ENCODE measurements around the gene PTPRT.

The PTPRT gene

DNA sequence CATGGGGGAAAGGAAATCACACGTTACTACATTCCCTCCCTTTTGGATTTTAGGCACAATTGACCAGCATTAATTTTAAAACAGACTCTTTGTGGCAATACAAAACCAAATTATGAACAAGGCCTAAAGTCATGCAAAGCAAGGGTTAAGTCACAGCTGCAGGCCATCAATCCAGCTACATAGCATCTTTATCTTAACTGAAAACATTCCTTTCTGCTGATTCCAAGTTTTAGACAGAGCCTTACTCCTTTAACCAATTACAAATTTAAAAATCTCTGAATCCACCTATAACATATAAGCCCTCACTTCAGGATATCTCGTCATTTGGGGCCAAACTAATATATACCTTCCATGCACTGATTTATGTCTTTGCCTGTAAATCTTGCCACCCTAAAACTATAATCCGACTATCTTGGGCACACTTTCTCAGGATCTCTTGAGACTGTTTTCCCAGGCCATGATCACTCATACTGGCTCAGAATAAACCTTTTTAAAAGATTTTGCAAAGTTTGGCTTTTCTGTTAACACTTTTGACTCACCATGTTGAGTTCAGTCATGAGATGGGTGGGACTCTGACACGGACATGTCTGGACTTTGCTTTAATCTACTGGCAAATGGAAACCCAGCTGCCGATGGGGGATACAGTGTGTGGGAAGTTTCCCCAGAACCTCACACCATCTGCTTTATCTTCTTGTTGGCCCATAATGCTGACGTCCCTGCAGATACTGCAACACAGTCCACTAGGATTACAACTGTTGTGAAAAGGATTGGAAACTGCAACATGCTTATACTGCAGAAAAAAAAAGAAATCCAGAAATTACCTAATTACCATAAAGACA is 757.0 kb downstream of the PTPRT start:
- DNase-seq = no peak

DNA sequence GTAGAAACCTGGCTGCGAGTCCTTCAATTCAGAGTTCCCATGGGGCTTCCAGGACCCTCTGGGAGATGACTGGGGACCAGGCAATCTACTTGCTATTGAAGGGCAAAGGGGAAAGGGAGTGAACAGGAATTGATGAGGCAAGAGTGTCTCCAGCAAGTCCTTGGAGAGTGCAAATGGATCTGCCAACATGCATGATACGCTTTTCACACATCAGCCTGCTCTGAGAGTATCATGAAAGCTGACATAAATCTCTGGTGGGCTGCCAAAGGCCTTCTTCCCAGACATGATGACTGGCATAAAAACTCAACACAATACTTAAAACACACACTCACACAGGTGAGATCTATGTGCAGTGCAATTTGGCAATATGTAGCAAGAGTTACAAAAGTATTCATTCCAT is 759.1 kb downstream of the PTPRT start:
- peak; percentile 33 for DNase-seq

DNA sequence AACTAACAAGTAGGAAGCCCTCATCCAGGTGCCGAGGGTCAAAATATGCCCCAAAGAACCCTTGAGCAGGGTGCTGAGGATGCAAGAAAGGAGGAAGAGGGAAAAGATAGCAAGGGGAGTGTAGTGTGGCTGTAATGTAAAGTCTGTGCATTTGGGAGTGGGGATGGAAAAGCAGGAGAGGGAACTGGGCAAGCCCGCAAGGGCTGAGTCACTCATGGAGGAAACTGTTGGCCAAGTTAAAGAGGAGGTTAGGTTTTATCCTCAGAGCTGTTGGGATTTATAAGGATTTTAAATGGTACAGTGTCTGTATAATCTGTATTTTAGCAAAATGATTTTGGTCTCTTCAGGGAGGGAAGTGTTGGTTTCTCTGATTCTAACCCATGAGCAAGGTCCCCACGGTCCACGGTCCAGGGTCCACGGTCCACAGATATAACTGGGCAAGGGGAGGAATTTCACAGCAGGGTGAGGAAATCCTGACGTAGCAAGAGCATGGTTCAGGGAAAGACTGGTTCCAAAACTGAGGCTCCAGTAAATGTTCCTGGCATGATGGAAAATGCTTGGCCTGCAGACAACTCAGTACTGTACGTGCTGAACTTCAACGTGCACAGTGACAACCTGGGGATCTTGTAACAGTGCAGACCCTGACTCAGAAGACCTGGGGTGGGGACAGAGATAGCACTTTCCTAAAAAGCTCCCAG is 759.8 kb downstream of the PTPRT start:
- DNase-seq = no peak

DNA sequence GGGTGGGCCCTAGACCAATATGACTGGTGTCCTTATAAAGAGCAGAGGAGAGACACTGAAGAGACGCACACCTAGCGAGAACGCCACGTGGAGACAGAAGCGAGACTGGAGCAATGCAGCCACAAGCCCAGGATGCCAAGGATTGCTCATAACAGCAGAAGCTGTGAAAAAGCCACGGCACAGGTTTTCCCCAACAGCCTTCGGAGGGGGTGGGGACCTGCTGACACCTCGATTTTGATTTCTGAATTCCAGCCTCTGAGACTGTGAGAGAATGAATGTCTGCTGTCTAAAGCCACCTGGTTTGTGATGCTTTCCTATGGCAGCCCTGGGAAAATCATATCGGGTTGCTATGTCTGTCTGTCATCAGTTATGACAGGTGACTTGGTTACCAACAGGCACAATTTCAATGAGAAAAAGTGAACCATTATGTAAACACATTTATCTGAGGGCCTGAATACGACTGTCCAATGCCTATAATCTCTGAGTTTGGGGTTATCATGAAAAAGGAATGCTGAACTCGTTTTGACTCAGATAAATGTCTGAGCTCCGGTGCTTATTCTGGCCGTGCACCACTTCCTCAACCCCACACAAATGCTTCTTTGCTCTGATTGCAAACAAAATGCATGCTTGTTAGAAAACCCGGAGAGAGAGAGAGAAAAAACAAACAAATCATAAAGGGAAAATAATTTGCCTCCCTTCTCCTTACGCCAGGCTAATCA is 769.7 kb downstream of the PTPRT start:
- no peak for DNase-seq

DNA sequence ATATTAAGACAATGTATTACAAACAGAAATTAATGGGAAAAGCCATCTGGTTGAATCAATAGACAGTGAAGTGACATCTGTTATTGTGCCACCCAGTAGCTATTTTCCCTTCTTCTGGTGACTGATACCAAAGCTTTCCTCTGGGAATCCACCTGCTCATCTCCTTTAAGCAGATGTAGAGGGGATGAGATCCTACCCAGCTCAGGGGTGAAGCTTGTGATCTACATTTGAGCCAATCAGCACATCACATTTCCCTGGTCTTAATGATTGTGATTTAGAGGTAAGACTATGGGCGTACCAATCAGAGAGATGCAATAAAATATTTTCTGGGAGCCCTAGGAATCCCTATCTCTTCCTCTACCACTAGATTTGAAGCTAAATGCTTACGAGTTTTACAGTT is 782.9 kb downstream of the PTPRT start:
- DNase-seq = no peak

DNA sequence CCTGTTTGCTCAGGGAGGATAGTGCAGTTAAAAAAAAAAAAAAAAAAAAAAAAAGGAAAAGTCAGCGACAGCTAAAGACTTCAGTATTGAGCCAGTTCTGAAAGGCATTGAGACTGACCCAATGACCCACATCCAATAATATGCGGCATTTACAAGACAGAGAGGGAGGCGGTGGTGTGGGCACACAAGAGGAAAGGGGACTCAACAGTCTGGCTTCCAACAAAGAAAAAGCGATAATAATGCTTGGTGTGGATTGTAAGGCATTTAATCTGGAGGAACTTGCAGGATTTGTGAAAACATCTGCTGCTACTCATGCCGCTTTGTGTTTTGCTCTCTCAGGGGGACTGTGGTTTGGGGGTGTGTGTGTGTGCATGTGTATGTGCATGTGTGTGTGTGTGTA is 787.3 kb downstream of the PTPRT start:
- DNase-seq = no peak

DNA sequence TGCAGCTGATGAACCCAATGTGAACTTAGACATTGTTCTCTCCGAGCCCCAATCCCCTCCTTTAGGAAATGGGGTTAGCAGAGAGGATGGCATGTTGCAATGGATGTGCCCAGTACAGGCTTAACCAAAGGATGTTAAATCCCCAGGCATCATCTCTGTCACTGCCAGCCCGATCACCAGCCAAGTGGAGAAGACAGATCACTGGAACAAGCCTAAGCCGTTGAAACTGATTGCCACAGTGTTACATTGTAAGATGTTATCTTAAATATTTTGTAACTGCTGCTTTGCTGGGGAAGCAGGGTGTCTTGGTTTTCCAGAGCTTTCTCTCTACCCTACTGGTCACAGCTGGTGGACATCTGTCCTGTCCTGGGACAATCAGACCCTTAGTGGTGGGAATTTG is 788.1 kb downstream of the PTPRT start:
- peak; percentile 28 for DNase-seq

DNA sequence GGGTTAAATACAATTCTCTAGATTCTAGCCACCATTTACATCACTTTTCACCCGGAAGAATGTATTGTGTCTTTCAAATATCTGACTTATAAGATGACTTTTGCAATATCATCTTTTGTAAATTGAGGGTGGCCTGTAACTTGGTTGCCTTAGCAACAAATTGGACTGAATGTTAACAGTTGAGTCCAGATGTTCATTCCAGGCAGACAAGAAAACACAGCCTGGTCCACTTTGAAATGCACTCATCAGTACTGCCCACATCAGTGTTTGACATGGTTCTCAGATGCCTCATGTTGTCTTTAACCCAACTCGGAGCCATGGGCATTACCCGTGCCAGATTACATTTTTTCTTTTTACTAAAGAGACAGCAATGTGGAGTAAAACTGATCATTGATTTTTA is 789.9 kb downstream of the PTPRT start:
- DNase-seq = no peak

DNA sequence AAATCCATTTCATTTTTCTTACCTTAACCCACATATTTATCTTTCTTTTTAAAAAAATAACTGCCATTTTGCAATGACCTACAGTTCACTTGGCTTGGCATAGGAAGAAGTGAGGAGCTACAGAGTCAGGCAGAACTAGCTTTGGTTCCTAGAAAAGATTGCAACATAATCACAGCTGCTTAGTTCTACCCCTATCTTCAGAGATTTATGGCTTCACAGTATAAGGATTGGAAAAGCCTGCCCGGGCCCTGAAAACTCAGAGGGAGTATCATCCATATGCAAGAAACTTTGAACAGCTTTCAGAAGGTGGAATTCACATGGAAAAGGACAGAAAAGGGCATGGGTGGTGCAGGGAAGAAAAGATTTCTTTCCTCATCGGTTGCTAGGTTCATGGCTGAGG is 797.3 kb downstream of the PTPRT start:
- DNase-seq = no peak

DNA sequence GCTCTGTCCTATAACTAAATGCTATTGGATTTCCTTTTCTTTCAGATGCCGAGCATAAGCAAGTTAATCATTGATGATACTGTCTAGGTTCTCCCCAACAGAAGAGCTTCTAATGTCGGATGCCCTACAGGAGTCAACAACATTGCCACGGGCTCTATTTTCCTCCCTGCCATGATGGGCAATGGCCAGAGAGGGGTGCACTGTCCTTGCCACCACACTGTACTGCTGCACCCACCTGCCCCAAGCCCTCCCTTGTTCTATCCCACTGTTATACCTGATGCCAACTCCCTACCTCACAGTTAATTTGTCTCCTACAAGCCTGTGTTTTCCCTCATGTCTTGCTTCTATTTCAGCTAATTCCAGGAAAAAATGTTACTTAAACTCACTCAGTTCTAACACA is 797.9 kb downstream of the PTPRT start:
- DNase-seq = no peak

DNA sequence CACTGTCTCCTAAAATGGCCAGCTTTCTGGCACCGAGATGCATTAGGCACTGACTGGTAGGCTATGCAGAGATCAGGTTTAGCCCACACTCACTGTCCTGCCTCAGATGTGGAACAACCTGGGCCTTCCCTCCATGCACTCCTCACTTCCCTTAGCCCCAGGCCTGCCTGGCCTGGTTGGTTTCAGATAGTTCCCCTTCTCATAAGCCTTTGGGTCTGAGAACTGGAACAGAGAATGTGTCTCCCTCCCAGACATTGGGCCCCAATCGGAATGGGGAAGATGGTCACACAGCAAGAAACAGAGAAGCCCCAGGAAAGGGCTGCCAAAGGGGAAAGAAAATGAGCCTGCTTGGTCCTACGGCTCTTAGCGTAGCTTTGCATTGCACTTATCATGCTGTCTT is 809.4 kb downstream of the PTPRT start:
- no peak for DNase-seq

DNA sequence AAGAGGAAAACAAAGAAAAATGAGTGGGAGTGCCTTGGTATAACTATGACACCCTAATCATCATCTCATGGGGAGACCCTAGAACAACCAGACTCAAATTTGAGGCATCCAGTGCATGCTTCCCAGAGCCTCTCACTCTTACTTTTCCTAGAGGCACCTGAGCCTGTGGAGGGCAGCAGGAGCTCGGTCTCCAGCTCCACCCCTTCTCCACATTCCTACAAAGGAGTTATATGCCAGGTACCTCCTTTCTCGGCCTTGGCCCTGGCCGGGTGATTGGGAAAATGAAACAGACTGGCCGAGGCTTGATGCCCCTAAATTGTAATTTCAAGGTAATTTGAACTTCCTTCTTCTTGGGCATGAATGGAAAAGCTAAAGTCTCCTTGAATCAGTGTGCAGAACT is 810.3 kb downstream of the PTPRT start:
- DNase-seq = no peak

DNA sequence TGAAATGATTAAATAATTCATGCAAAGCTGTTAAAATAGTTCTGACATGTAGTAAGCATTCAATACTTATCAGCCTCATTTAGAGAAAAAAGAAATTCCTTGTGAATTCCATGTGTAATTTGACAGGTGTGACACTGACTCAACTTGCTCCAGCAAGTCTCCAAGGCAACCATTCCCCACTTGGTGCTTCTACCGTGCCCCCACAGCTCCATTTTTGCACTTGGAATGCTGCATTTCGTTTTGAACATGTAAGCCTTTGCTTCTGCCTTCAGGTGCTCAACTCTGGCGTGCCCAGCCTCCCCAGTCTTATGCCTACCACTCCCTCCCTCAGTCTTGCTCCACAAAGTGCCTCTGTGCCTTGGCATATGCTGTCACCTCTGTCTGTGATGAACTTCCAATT is 810.9 kb downstream of the PTPRT start:
- DNase-seq = no peak

DNA sequence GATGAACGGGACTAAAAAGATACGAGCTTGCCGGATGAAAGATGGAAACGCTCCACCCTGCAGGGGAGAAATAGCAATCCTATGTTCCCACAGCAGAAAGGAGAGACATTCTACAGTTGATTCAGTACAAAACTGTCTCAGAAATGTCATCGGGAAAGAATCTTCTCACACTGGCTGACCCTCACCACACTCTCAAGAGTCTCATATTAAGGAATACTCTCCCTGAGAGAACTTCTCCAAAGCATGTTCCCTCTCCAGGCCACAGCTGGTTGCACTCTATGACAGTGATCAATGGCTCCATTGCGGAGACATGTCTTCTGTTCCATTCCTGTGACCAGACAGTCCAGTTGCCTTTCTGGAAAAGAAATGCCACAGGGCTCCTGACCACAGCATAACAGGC is 813.6 kb downstream of the PTPRT start:
- no peak for DNase-seq

DNA sequence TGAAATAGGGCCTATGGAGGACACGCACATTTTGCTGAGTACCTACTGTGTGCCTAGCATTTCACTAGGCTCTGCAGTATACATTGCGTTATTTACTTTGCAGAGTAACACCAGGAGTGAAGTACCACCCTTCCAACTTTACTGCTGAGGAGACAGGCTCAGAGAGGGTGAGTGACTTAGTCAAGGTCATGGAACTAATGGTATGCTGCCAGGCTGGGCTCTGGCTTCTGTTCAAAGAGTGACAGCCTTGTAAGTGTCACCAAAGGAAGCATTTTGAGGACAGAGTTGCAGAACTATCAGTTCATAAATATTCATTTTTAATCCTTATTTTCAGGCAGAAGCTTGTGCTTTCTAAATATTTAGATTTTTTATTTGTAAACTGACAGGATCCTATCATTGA is 816.7 kb downstream of the PTPRT start:
- no peak for DNase-seq

DNA sequence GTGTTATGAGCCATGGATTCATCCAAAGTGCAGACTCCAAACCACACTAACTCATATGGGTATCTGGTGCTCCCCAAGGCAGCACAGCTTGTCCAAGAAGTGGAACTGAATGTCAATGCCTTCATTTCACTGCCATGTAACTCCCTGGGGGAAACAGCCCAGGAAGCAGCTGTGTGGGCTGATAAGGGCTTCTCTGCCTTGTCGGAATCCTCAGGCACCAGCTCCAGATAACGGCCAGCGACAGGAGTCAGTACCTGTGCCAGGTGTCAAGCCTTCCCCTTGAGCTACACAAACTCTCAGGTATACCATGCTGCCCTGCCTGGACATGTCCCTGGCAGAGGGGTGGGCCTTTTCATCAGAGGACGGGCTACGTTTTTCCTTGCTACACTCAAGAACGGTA is 819.6 kb downstream of the PTPRT start:
- no peak for DNase-seq

DNA sequence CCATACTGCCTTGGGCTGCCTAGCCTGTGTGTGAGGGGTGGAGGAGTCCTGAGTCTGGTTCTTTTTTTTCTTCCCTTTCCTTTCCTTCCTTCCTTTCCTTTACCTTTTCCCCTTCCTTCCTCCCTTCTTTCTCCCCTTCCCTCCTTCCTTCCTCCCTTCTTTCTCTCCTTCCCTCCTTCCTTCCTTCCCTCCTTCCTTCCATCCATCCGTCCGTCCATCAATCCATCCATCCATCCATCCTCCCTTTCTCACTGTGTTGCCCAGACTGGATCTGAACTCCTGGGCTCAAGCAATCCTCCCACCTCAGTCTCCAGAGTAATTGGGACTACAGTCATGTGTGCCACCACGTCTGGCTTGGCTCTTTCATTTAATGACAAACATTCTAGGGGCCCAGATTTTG is 820.8 kb downstream of the PTPRT start:
- DNase-seq = no peak

DNA sequence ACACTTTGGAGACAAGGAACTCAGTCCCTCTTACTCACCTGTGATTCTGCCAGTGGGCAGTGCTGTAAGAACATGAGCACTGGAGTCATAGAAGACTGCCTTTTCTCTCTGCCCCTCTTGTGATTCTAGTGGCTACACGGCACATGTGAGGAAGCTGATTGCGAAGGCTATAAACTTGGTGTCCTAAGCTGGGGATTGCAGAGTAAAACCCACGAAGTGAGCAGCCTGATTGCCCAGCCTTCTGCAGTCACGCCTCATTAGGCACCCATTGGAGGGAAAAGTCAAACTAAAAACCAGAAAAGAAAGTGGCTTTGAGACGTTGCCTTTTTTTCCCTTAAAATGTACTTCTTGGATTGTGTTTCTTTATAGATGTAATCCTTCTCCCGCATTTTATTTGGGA is 823.1 kb downstream of the PTPRT start:
- peak; percentile 37 for DNase-seq

DNA sequence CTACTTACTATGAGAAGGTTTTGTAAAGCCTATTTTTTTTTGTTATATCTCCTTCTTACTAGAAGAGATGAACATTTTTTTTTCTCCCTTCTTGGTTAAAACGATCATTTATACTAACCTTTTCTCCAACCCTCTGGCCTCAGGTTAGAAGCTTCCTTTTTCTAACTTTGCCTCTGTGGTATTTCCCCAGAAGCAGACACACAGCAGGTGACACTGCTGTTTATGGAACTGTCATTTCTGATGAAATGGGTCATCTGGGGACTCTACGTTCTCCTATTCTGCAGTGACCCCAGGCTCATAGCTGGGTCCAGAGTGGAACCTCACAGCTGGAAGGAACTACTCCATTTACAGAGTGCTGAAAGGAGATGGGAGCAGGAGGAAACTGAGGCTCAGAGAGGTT is 825.3 kb downstream of the PTPRT start:
- DNase-seq = no peak

DNA sequence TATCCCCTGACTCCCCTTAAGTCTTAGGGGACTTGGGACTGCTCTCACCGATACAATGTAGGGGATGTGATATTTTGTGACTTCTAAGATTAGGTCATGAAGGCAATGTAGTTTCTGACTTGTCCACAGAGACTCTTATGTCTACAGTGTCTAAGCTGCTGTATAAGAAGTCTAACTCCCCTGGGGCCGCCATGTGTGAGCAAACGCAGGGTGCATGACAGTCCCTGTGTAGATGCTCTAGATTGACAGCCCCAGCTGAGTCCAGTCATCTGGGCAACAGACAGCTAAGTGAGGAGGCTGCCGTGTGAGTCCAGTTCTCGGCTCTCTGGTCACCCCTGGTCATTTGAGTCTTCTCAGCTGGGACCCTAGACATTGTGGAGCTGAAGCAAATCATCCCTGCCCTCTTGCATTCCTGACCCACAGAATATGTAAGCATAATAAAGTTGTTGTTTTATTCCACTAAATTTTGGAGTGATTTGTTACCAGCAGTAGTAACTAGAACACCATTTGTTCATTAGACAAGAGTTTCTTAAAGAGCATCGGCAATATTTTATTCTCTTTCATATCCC is 828.2 kb downstream of the PTPRT start:
- no peak for DNase-seq

DNA sequence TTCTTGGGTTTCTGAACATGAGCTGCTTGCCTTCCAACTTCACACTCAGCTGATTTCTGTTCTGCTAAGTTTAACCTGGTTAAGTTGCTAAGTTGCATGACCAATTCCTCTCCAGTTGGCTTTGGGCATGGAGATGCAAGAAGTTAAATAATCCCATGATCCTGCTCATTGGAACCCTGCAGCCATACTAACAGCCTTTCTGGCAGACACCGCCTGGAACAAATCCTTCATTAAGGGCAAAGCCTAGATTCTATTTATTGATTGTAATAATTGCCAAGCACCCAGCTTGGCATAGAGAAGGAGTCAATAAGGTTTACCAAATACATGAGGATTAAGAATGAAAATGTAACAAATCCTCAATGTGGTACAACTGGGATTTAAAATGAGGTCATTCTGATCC is 829.1 kb downstream of the PTPRT start:
- no peak for DNase-seq

DNA sequence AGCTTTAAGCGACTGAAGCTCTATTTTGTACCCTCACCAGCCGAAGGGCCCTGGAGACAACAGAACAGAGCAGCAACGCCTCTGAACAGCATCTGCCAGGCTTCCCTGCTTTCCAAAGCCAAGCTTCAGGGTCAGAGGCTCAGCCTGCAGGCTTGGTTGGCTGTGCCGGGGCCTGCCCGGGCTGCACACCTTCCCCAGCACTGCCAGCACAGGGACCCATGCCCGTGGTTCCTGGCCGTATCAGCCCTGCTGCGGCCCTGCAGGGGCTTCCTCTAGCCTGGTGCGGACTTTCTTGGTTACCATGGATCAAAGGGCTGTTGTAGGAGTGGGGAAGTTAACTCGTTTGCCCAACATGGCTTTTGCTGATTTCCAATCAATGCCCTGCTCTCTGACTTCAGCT is 830.1 kb downstream of the PTPRT start:
- DNase-seq = no peak

DNA sequence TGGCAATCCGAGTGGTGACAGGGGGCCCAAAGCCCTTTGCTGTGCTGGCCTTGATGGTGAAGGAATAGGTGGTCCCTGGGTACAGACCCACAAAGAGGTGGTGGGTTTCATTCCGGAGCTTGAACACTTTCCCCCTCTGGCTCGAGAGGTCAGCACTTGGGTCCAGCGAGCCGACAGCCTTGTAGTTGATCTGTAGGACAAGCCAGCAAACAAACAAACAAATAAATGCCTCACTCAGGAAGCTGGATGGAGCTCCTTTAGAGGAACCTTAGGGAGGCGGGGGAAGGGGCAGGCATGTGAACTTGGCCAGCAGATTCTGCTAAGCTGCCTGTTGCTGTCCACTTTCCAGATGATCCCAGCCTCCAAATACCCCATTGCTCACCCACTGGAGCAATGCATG is 837.6 kb downstream of the PTPRT start:
- no peak for DNase-seq

DNA sequence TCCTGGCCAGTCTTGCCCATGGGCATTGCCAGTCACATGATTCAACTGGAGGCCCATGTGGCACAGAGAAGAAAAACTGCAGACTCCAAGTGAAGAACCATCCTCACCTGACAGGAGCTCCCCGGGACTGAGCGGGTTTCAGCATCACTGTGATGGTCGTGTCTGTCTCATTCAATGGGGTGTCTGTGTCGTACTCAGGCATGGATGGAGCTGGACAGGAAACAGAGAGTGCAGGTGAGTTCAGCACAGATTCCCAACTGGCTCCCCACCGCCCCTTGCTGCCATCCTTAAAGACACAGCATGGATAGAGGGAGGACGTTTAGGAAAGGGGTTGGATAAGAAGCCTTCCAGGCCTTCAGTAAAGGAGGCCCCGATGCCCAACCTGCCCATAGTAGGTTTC is 839.2 kb downstream of the PTPRT start:
- DNase-seq = no peak

Measured in retina (tissue), 1 donor.